A549 (cell line): Measurements from ENCODE around the gene GPX4. TPM values are rescaled to one million over a fixed set of nuclear protein-coding genes. Genes with fewer than 3 reads are reported as not detected.

Experiments
- ATAC-seq, 2 experiments: fragments of 200-7000 bp in 1 of 2; fragments of >200 bp in 1 of 2; cut with Nextera tagmentation in 1 of 2; cut with Tn5 transposase in 1 of 2; 3 replicates each; pipeline versions ENCODE4 v1.8.0 to v1.9.1; 2018 to 2020; ENCODE audit warnings: mild to moderate bottlenecking in 1 of 2, moderate library complexity in 1 of 2
- CTCF ChIA-PET: fragments of 300-600 bp; sonication (Branson Sonifier 250); formaldehyde crosslinking; extraction: SDS; loops from one replicate; lab custom pipeline; 2021; ENCODE audit warnings: antibody characterized with exemption, inconsistent platforms; lab: Yijun Ruan, JAX
- POLR2A ChIA-PET: fragments of 350-600 bp; formaldehyde crosslinking; extraction: SDS; loops from one replicate; lab custom pipeline; 2021; ENCODE audit warnings: antibody characterized with exemption, inconsistent platforms; lab: Yijun Ruan, JAX
- DNase-seq, 2 experiments: peaks; one replicate each; pipeline versions ENCODE4 v3.0.0 to v3.0.0-alpha.2; 2011 to 2016; ENCODE audit warnings: low read depth in 1 of 2, low spot score in 1 of 2
- FAIRE-seq: peaks from 2 replicates; lab custom pipeline; 2011; peaks lifted over from hg19 to GRCh38; lab: Jason Lieb, UNC
- H3K27ac ChIP-seq, 2 experiments: fragments of >200 bp; sonication (Bioruptor Twin); formaldehyde crosslinking; 3 replicates each; pipeline ENCODE4 v1.5.1; 2016 to 2017
- H3K4me1 ChIP-seq: fragments of >200 bp; sonication (Bioruptor Twin); formaldehyde crosslinking; 3 replicates; pipeline ENCODE4 v1.6.1; 2016
- H3K4me2 ChIP-seq: fragments of >200 bp; sonication (Bioruptor Twin); formaldehyde crosslinking; 3 replicates; pipeline ENCODE4 v1.6.1; 2016
- H3K4me3 ChIP-seq: fragments of >200 bp; sonication (Bioruptor Twin); formaldehyde crosslinking; 3 replicates; pipeline ENCODE4 v1.5.1; 2016
- H3K9me3 ChIP-seq: fragments of >200 bp; sonication (Bioruptor Twin); formaldehyde crosslinking; 3 replicates; pipeline ENCODE4 v1.6.1; 2016
- BHLHE40 ChIP-seq: IDR thresholded peaks from 2 replicates; pipeline ENCODE4 v1.6.1; 2012; ENCODE audit warnings: low read depth, low read length, inconsistent platforms
- FOXS1 ChIP-seq: fragments of 250-450 bp; sonication (Bioruptor Pico); IDR thresholded peaks from 2 replicates; pipeline ENCODE4 v1.5.0; 2020; ENCODE audit warnings: mild to moderate bottlenecking, moderate library complexity
- GATA3 ChIP-seq: IDR thresholded peaks from 2 replicates; pipeline ENCODE4 v1.6.1; 2012; ENCODE audit warnings: borderline replicate concordance
- HEYL ChIP-seq: fragments of 250-450 bp; sonication (Bioruptor Pico); IDR thresholded peaks from 2 replicates; pipeline ENCODE4 v1.8.0; 2021; ENCODE audit warnings: mild to moderate bottlenecking, moderate library complexity
- JUNB ChIP-seq: fragments of >200 bp; sonication (Bioruptor Twin); formaldehyde crosslinking; IDR thresholded peaks from 2 replicates; pipeline ENCODE4 v1.6.1; 2016
- MYC ChIP-seq: IDR thresholded peaks from 2 replicates; pipeline ENCODE4 v1.6.1; 2012; ENCODE audit warnings: mild to moderate bottlenecking, inconsistent platforms, low read length, improper control_type of control experiment, borderline replicate concordance
- POLR2A ChIP-seq: IDR thresholded peaks from 2 replicates; pipeline ENCODE4 v1.6.1; 2012; ENCODE audit warnings: mild to moderate bottlenecking, low read length
- RAD21 ChIP-seq, 2 experiments: fragments of >200 bp in 1 of 2; sonication (Bioruptor Twin) in 1 of 2; formaldehyde crosslinking in 1 of 2; IDR thresholded peaks in 1 of 2; conservative IDR thresholded peaks in 1 of 2; 2 replicates in 1 of 2; 3 replicates in 1 of 2; pipeline ENCODE4 v1.6.1; 2012 to 2018; ENCODE audit warnings: inconsistent platforms in 1 of 2
- RARB ChIP-seq: fragments of 250-450 bp; sonication (Bioruptor Pico); IDR thresholded peaks from 2 replicates; pipeline ENCODE4 v1.8.0; 2021; ENCODE audit warnings: mild to moderate bottlenecking, moderate library complexity
- SMC3 ChIP-seq: fragments of >200 bp; sonication (Bioruptor Twin); formaldehyde crosslinking; IDR thresholded peaks from 3 replicates; pipeline ENCODE4 v1.6.1; 2018; ENCODE audit warnings: inconsistent platforms
- TFCP2L1 ChIP-seq: fragments of 250-450 bp; sonication (Bioruptor Pico); IDR thresholded peaks from 2 replicates; pipeline ENCODE4 v1.5.0; 2021; ENCODE audit warnings: mild to moderate bottlenecking
- ZC3H11A ChIP-seq: fragments of 450-650 bp; IDR thresholded peaks from 2 replicates; pipeline ENCODE4 v1.6.1; 2014; ENCODE audit warnings: antibody characterized with exemption, mild to moderate bottlenecking
- WGBS: methylation state at CpG from one replicate; pipeline ENCODE4 v1.1.6; 2017; ENCODE audit errors: missing lambda C conversion rate; 5-methylcytosine and 5-hydroxymethylcytosine counted together
- polyA plus RNA-seq, 4 experiments: library from polyadenylated mRNA; depleted of rRNA in 3 of 4; stranded (reverse); fragments of >200 nt; fragmentation: RNase III in 1 of 4; extraction: RNeasy Plus Mini Kit Qiagen cat#74134 plus additional on column Dnase treatment in 1 of 4; gene quantifications; 2 replicates in 3 of 4; 3 replicates in 1 of 4; pipeline ENCODE4 v1.2.3, GENCODE V29; 2011 to 2017
- TF ChIP-seq, protein P1 (sequence below): fragments of >200 bp; sonication (Bioruptor Twin); formaldehyde crosslinking; IDR thresholded peaks from 2 replicates; pipeline ENCODE4 v1.6.1; 2016
- TF ChIP-seq, protein P2 (sequence below): fragments of 250-450 bp; sonication (Bioruptor Pico); IDR thresholded peaks from 2 replicates; pipeline ENCODE4 v1.5.0; 2021; ENCODE audit warnings: mild to moderate bottlenecking, moderate library complexity, borderline replicate concordance
- TF ChIP-seq, protein P3 (sequence below): fragments of >200 bp; sonication (Bioruptor Twin); formaldehyde crosslinking; IDR thresholded peaks from 3 replicates; pipeline ENCODE4 v1.5.1; 2016
- TF ChIP-seq, protein P4 (sequence below): IDR thresholded peaks from 2 replicates; pipeline ENCODE4 v1.6.1; 2012
- TF ChIP-seq, protein P5 (sequence below): IDR thresholded peaks from 2 replicates; pipeline ENCODE4 v1.6.1; 2012

The GPX4 gene
- polyA plus RNA-seq, 2 of the 4 experiments (the other 2 are of a cell fraction) = 248 to 394 TPM

DNA sequence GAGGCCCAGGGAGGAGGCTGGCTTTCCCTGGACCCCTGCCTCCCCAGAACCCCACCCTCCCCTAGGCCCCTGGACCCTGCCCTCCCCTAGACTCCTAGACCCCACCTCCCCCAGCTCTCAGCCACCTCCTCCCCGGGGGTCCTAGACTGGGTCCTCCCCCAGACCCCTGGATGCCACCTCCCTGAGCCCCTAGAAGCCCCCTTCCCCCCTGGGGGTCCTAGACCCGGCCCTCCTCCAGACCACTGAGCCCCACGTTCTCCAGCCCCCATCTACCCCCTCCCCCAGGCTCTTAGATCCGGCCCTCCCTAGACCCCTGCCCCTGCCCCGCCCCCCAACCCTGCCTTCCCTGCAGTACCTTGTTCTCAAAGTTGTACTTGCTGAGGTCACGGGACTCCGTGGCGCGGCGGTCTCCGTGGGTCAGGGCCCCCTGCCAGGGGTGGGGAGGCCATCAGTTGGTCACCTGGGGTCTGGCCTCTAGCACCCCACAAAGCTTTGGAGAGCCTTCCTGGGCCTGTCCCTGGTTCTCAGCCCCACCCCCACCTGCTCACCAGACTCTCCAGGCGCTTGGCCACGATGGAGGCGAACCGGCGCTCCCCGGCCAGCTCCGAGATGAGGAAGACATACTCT, 8.0 kb downstream of the GPX4 start:
- H3K4me1 ChIP-seq = peaks cover 38% of the 10 kb centered on the region
- H3K4me2 ChIP-seq = no peak overlapping the region
- H3K4me3 ChIP-seq = no peak overlapping the region
- ATAC-seq (no peak), DNase-seq (no peak), FAIRE-seq (no peak)
- no peaks in the 10 kb centered on the region for H3K9me3 ChIP-seq
- ChIA-PET CTCF (interaction anchor here (1.1 to 2.8 kb wide), 13 partner anchors 13 to 141 kb away, joined by 3 to 29 read pairs (median 12); partner anchors contain the start of gene SBNO2), POLR2A (no interaction called here)
- H3K27ac ChIP-seq = peak overlapping the region; percentile 56 to 84; a peak in 4 of 6 replicates
- TF ChIP-seq FOXS1 (CRISPR knock-in tag) (no peak), TFCP2L1 (no peak), BHLHE40 (no peak), RARB (CRISPR knock-in tag) (no peak), SMC3 (no peak), POLR2A (no peak)
- TF ChIP-seq, protein P1, sequence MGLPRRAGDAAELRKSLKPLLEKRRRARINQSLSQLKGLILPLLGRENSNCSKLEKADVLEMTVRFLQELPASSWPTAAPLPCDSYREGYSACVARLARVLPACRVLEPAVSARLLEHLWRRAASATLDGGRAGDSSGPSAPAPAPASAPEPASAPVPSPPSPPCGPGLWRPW = no peak
- TF ChIP-seq, protein P2, sequence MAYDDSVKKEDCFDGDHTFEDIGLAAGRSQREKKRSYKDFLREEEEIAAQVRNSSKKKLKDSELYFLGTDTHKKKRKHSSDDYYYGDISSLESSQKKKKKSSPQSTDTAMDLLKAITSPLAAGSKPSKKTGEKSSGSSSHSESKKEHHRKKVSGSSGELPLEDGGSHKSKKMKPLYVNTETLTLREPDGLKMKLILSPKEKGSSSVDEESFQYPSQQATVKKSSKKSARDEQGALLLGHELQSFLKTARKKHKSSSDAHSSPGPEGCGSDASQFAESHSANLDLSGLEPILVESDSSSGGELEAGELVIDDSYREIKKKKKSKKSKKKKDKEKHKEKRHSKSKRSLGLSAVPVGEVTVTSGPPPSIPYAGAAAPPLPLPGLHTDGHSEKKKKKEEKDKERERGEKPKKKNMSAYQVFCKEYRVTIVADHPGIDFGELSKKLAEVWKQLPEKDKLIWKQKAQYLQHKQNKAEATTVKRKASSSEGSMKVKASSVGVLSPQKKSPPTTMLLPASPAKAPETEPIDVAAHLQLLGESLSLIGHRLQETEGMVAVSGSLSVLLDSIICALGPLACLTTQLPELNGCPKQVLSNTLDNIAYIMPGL (CRISPR knock-in tag) = no peak
- TF ChIP-seq, protein P3, sequence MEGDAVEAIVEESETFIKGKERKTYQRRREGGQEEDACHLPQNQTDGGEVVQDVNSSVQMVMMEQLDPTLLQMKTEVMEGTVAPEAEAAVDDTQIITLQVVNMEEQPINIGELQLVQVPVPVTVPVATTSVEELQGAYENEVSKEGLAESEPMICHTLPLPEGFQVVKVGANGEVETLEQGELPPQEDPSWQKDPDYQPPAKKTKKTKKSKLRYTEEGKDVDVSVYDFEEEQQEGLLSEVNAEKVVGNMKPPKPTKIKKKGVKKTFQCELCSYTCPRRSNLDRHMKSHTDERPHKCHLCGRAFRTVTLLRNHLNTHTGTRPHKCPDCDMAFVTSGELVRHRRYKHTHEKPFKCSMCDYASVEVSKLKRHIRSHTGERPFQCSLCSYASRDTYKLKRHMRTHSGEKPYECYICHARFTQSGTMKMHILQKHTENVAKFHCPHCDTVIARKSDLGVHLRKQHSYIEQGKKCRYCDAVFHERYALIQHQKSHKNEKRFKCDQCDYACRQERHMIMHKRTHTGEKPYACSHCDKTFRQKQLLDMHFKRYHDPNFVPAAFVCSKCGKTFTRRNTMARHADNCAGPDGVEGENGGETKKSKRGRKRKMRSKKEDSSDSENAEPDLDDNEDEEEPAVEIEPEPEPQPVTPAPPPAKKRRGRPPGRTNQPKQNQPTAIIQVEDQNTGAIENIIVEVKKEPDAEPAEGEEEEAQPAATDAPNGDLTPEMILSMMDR = no peak
- WGBS = no CpG with 5 or more reads among the region's 18 CpGs

DNA sequence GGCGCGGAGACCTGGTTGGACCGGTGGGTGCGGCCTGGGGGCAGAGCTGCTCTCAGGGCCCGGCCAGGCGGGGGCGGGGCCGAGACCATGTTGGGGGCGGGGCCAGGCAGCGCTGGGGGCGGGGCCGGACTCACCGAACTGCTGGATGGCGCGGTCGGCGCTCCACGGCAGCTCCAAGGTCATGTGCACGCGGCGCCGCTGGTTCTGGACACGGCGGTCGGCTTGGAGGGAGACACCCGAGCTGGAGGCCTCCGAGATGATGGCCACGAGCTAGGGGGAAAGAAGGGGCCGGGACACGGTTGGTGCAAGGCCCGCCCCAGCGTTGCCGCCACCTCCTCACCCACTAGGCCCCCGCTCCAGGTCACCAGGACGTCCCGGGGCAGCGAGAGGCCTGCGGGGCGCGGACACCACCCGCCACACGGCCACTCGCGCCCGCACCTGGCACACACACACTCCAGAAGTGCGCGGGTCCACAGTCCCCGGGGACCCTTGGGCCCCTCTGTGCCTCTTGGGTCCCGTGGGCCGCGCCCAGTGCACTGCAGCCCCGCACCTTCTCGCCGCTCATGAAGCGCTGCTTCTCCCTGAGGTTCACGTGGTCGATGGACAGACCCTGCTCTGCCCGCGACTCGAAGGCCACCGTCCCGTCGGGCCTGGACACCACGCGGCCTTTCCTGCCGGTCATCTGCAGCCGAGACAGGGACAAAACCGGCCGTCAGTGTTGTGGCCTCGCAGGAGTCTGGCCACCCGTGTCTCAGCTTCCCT, 8.7 kb downstream of the GPX4 start:
- TF ChIP-seq GATA3 (no peak), SMC3 (no peak), JUNB (no peak), ZC3H11A (no peak)
- FAIRE-seq = no peak
- peak; percentile 1 to 16; a peak in 3 of 6 replicates for ATAC-seq

DNA sequence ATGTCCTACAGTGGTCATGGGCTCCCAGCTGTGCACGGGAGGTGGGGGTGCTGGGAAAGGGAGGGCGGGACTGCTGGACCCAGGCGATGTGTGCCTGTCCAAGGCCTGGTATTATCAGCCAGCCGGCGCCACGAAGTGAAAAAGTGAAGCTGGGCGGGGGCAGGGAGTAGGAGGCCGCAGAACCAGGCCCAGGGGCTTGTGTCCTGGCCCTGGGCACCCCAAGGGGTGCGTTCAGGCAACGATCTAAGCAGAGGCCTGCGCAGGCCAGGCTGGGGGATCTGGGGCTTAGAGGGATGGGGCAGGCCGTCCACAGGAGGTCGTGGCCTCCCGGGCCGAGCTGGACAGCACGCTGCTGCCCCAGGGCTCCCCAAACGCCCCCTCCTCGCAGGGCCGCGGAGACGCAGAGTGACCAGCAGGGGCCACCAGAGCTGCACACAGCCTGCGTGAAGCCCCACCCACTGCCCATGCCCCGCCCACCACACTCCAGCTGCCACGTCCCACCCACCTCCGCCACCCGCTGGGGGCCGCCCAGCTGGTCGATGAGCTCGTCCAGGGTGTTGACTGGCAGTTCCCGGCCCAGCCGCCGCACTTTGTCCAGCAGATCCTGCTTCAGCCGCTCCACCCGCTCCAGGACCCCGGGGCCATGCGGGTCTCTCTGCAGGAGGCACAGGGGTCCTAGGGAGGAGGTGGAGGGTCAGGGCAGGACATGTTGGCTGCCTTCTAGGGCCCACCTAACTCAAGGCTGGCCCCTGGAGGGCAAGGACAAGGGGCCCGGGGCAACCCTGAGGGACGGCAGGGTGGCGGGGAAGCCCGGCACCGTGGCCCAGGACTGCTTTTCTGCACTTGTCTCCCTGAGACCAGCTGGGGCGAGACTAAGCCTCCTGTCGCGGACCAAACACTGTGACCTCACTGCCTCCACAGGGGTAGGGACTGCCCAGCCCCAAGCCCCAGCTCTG, 9.5 kb downstream of the GPX4 start:
- POLR2A ChIA-PET = interaction anchor here (0.6 to 1.5 kb wide), 3 partner anchors 8 to 10 kb away, joined by 3 to 4 read pairs (median 3); partner anchors contain the start of gene GPX4
- peak; percentile 72 to 91 for DNase-seq
- H3K9me3 ChIP-seq = no peaks in the 10 kb centered on the region

More for the DNA sequence above, 8.7 kb downstream of the GPX4 start:
- H3K27ac ChIP-seq = peak overlapping the region in 1 of 2 experiments; percentile 84; a peak in 5 of 6 replicates
- POLR2A ChIA-PET = interaction anchor here (1.5 kb wide), 1 partner anchor 8 kb away, joined by 4 read pairs; the partner anchor contains the start of gene GPX4
- H3K4me2 ChIP-seq = no peak overlapping the region
- WGBS = 87% methylated on average over 27 of the region's 71 CpGs
- no peak overlapping the region for H3K4me3 ChIP-seq
- CTCF ChIA-PET = interaction anchor here (0.8 to 2.8 kb wide), 35 partner anchors 9 to 141 kb away, joined by 3 to 29 read pairs (median 6); partner anchors contain the start of genes ATP5F1D and SBNO2
- no peaks in the 10 kb centered on the region for H3K9me3 ChIP-seq
- no peak for DNase-seq
- peaks cover 32% of the 10 kb centered on the region for H3K4me1 ChIP-seq

More for the DNA sequence above, 9.5 kb downstream of the GPX4 start:
- Histone ChIP-seq H3K4me1 (peaks cover 26% of the 10 kb centered on the region), H3K4me3 (no peak overlapping the region), H3K27ac (peak overlapping the region; percentile 55 to 84; a peak in 5 of 6 replicates), H3K4me2 (peak overlapping the region; percentile 51; the same call in 2 of the 3 replicates)
- FAIRE-seq (no peak), ATAC-seq (peak; percentile 42 to 74)
- TF ChIP-seq RAD21 (conservative IDR thresholded peaks at IDR 0.05 in 1 of 2, IDR thresholded peaks at IDR 0.05 in 1 of 2) = peak; percentile 66 to 88
- TF ChIP-seq HEYL (CRISPR knock-in tag) = no peak
- TF ChIP-seq, protein P3 = peak; percentile 70
- TF ChIP-seq SMC3 = peak; percentile 89
- no peak for TF ChIP-seq MYC
- TF ChIP-seq, protein P2 (CRISPR knock-in tag) = no peak
- TF ChIP-seq, protein P4, sequence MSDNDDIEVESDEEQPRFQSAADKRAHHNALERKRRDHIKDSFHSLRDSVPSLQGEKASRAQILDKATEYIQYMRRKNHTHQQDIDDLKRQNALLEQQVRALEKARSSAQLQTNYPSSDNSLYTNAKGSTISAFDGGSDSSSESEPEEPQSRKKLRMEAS = 0 out of 2 replicates have a peak, but pooled peaks have one; percentile 13
- TF ChIP-seq, protein P5, sequence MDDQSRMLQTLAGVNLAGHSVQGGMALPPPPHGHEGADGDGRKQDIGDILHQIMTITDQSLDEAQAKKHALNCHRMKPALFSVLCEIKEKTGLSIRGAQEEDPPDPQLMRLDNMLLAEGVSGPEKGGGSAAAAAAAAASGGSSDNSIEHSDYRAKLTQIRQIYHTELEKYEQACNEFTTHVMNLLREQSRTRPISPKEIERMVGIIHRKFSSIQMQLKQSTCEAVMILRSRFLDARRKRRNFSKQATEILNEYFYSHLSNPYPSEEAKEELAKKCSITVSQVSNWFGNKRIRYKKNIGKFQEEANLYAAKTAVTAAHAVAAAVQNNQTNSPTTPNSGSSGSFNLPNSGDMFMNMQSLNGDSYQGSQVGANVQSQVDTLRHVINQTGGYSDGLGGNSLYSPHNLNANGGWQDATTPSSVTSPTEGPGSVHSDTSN = peak; percentile 79
- WGBS = 51% methylated on average over 10 of the region's 44 CpGs
- CTCF ChIA-PET = interaction anchor here (0.6 to 2.8 kb wide), 42 partner anchors 8 to 128 kb away, joined by 3 to 29 read pairs (median 5); partner anchors contain the start of genes ABCA7, ARHGAP45, ATP5F1D and SBNO2
